ENCODE data around the gene WWTR1. TPM values are rescaled to one million over a fixed set of nuclear protein-coding genes. Genes with fewer than 3 reads are reported as not detected.

Gene WWTR1
- total and polyA plus RNA-seq, 2 of the 8 experiments (the other 6 are each of a cell fraction or from before 2014, with no cell fraction given), result 15.7 to 18.6 TPM

- Histone ChIP-seq H2BK120ac (replicated peaks; ENCODE audit: low read depth, low read length) (no peak overlapping the region), H3K9ac (replicated peaks in 1 of 4; ENCODE audit: extremely low read depth in 1 of 4, low read depth in 3 of 4, low read length in 3 of 4) (no peak overlapping the region), H4K20me1 (replicated peaks in 1 of 2; ENCODE audit: control insufficient read depth in 1 of 2, insufficient read depth in 2 of 2, low read length in 2 of 2) (no peaks in the 10 kb centered on the region), H3K79me1 (ENCODE audit: low read depth, low read length) (no peaks in the 10 kb centered on the region), H2BK12ac (ENCODE audit: low read depth, low read length) (no peak overlapping the region), H2BK20ac (ENCODE audit: low read length) (no peak overlapping the region), H3K4ac (replicated peaks; ENCODE audit: insufficient read length, low read depth, low read length) (no peak overlapping the region), H3K4me2 (ENCODE audit: insufficient read depth in 1 of 2, low read depth in 2 of 2, low read length in 2 of 2) (no peak overlapping the region), H4K8ac (ENCODE audit: extremely low read depth, insufficient read depth, low read length) (no peak overlapping the region), H3K27ac (ENCODE audit: low read depth, low read length) (no peak overlapping the region), H3K4me3 (ENCODE audit: extremely low read depth in 1 of 4, insufficient read depth in 2 of 4, low read depth in 3 of 4, low read length in 4 of 4) (no peak overlapping the region), H2BK15ac (ENCODE audit: low read length) (no peak overlapping the region), H3K4me1 (replicated peaks in 1 of 4; ENCODE audit: control insufficient read depth in 3 of 4, insufficient read depth in 4 of 4, low read length in 3 of 4) (peaks cover 0 to 2% (median under 1%) of the 10 kb centered on the region in 4 experiments; a peak in 2 of 7 replicates), H3K79me2 (ENCODE audit: control insufficient read depth in 1 of 2, insufficient read depth in 2 of 2, low read length in 2 of 2) (no peaks in the 10 kb centered on the region), H3K36me3 (ENCODE audit: control insufficient read depth in 2 of 4, insufficient read depth in 4 of 4, low read length in 3 of 4) (no peaks in the 10 kb centered on the region), H3K14ac (ENCODE audit: insufficient read length) (no peak overlapping the region), H2AFZ (ENCODE audit: low read length) (no peak overlapping the region), H3K23me2 (ENCODE audit: low read depth, low read length) (no peaks in the 10 kb centered on the region), H4K5ac (ENCODE audit: insufficient read length, low read depth, low read length) (no peak overlapping the region), H3K23ac (ENCODE audit: insufficient read length) (no peak overlapping the region), H3K18ac (ENCODE audit: extremely low read depth, low read length) (no peak overlapping the region), H3K9me3 (ENCODE audit: insufficient read depth in 2 of 2, low read depth in 1 of 2, low read length in 1 of 2) (peaks cover 13% of the 10 kb centered on the region in 2 experiments), H2AK5ac (ENCODE audit: low read depth, low read length) (no peak overlapping the region), H2BK5ac (ENCODE audit: low read depth, low read length) (no peak overlapping the region), H4K91ac (replicated peaks; ENCODE audit: insufficient read length, low read length) (no peak overlapping the region), H3K27me3 (replicated peaks in 1 of 4; ENCODE audit: control insufficient read depth in 3 of 4, extremely low read depth in 1 of 4, insufficient read depth in 3 of 4, low read length in 3 of 4) (no peaks in the 10 kb centered on the region), H3K56ac (replicated peaks; ENCODE audit: insufficient read length, low read depth, low read length) (no peak overlapping the region)
- CTCF ChIA-PET (ENCODE audit: partially characterized antibody), result interaction anchor here (0.7 kb wide), 1 partner anchor 10 kb away, joined by 3 read pairs; no protein-coding TSS in a partner anchor
- DNase-seq (ENCODE audit: low read depth in 1 of 2, low spot score in 2 of 2) (no peak), FAIRE-seq (no peak)
- POLR2A ChIA-PET (ENCODE audit: partially characterized antibody), result no interaction called here
- WGBS, 2 experiments (ENCODE audit: extremely low coverage in 1 of 2, insufficient coverage in 1 of 2, insufficient read length in 1 of 2, insufficient replicate concordance in 2 of 2, low coverage in 1 of 2, low lambda C conversion rate in 2 of 2, missing lambda C conversion rate in 1 of 2), result 85% methylated on average over 1 of the region's 1 CpG; no CpG with 5 or more reads in 1 of the 2 experiments
- no peak for TF ChIP-seq HDAC2 (IDR thresholded peaks at IDR 0.05; ENCODE audit: borderline replicate concordance in 1 of 2, low read depth in 2 of 2, low read length in 2 of 2)
- no peak for TF ChIP-seq EP300 (IDR thresholded peaks at IDR 0.05; ENCODE audit: borderline replicate concordance in 1 of 2, low read depth in 2 of 2, low read length in 2 of 2)
- no peak for TF ChIP-seq GTF2F1 (IDR thresholded peaks at IDR 0.05; ENCODE audit: borderline replicate concordance, low read depth, low read length)
- TF ChIP-seq ASH2L (IDR thresholded peaks at IDR 0.05; ENCODE audit: low read length), result no peak
- TF ChIP-seq SIN3A (conservative IDR thresholded peaks at IDR 0.05 in 1 of 2, IDR thresholded peaks at IDR 0.05 in 1 of 2; ENCODE audit: low read depth in 1 of 2, low read length in 2 of 2), result no peak
- no peak for TF ChIP-seq SP4 (IDR thresholded peaks at IDR 0.05; ENCODE audit: low read length)
- TF ChIP-seq CHD1 (IDR thresholded peaks at IDR 0.05; ENCODE audit: low read depth, low read length), result no peak
- TF ChIP-seq SIRT6 (IDR thresholded peaks at IDR 0.05; ENCODE audit: low read length), result no peak
- no peak for TF ChIP-seq BACH1 (IDR thresholded peaks at IDR 0.05; ENCODE audit: low read length)
- TF ChIP-seq CBX5 (IDR thresholded peaks at IDR 0.05; ENCODE audit: low read depth, low read length), result no peak
- TF ChIP-seq NRF1 (IDR thresholded peaks at IDR 0.05; ENCODE audit: low read depth, low read length), result no peak
- TF ChIP-seq HDAC6 (IDR thresholded peaks at IDR 0.05; ENCODE audit: low read depth, low read length), result no peak
- no peak for TF ChIP-seq MAFK (IDR thresholded peaks at IDR 0.05; ENCODE audit: low read depth, low read length)
- TF ChIP-seq KDM4A (IDR thresholded peaks at IDR 0.05; ENCODE audit: low read depth, low read length, severe bottlenecking), result no peak
- no peak for TF ChIP-seq SP1 (IDR thresholded peaks at IDR 0.05; ENCODE audit: low read depth, low read length)
Observed at GRCh38 chr3:149701977-149702350, 44.1 kb upstream of the WWTR1 start.
